Type B pancreatic cell (in vitro differentiated cells): ENCODE measurements around the gene TTLL11. TPM values are rescaled to one million over a fixed set of nuclear protein-coding genes. Genes with fewer than 3 reads are reported as not detected.
A peak's percentile ranks its signal among the peaks of the same experiment; 100 is the strongest.

ENCODE experiments used
- DNase-seq: peaks from one replicate; pipeline ENCODE4 v3.0.0; 2021; ENCODE audit warnings: mixed read lengths; ENCODE audit not compliant: unreplicated experiment; ENCODE audit errors: extremely low spot score
- H3K27ac Mint-ChIP-seq: 2 replicates; pipeline ENCODE4 v1.8.0; 2021; ENCODE audit warnings: mild to moderate bottlenecking, mixed read lengths
- H3K27me3 Mint-ChIP-seq: 2 replicates; pipeline ENCODE4 v1.8.0; 2021; ENCODE audit warnings: mixed read lengths
- H3K36me3 Mint-ChIP-seq: 2 replicates; pipeline ENCODE4 v1.8.0; 2021; ENCODE audit warnings: mixed read lengths
- H3K4me1 Mint-ChIP-seq: one replicate; pipeline ENCODE4 v1.8.0; 2021; ENCODE audit warnings: mixed read lengths; ENCODE audit not compliant: unreplicated experiment
- H3K4me3 Mint-ChIP-seq: 2 replicates; pipeline ENCODE4 v1.8.0; 2021; ENCODE audit warnings: mild to moderate bottlenecking, mixed read lengths
- H3K9me3 Mint-ChIP-seq: 2 replicates; pipeline ENCODE4 v1.8.0; 2021; ENCODE audit warnings: mixed read lengths
- CTCF ChIP-seq: fragments of 200-600 bp; sonication (generic); conservative IDR thresholded peaks from 2 replicates; pipeline ENCODE4 v1.5.0; 2021; ENCODE audit warnings: antibody characterized with exemption, mild to moderate bottlenecking
- long read RNA-seq: library from polyadenylated mRNA; unstranded; transcript quantifications from one replicate; pipeline ENCODE4 v2.0.0, GENCODE V29; 2020
- total RNA-seq: library from RNA; stranded (reverse); gene quantifications from 2 replicates; pipeline ENCODE4 v1.2.1, GENCODE V29; 2021; ENCODE audit warnings: low replicate concordance

Gene TTLL11
- 5.8 and 8.6 TPM in 2 replicates for total RNA-seq
- long read RNA-seq = 0 reads

DNA sequence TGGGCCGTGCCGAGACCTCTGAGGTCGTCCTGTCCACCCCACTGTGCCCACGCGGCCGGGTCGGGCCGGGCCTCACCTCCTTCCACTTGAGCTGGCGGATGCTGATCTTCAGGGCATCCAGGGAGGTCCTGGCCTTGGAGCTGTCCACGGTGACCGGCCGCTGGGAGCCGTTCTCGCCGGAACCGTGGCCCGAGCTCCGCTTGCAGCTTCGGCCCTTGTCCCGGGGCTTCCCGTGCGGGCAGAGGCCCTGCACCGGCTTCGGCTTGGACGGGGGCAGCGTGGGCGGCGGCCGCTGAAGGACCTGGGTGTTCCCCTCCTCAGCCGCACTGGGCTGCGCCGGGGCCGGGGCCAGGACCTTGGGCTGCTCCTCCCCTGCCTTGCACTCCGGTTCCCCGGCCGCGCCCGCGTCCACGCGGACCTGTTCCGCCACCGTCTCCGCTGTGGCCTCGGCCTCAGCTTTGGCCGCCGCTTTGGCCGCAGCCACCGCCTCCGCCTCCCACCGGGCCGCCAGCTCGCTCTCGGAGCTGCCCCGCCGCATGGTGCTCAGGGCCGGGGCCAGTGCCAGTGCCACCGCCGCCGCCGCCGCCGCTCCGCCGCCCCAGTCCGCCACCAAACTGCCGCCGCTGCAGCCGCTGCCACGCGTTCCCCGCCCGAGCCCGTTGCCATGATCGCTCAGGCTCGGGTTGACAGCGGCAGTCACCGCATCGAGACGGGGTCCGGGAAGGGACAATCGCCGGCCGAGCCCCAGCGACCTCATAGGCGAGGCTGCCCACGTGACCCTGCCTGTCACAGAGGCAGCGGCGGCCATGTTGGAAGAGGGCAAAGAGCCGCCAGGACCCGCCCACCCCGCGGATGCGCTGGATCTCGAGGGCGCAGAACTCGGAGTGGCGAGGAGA is at the start of gene TTLL11:
Gene TTLL11, minus strand, starts transcription at position 698 of the 896 bp plus-strand sequence. Its CDS starts 160 bp downstream, at position 538.
- no peak for TF ChIP-seq CTCF
- Mint-ChIP-seq H3K27me3 (peaks cover 27% of the 10 kb centered on the region), H3K4me1 (peaks cover 20% of the 10 kb centered on the region), H3K27ac (peak within 1 kb of the TSS; percentile 61), H3K9me3 (no peaks in the 10 kb centered on the region), H3K36me3 (no peaks in the 10 kb centered on the region), H3K4me3 (peak within 1 kb of the TSS; percentile 91)
- peak; percentile 97 for DNase-seq

DNA sequence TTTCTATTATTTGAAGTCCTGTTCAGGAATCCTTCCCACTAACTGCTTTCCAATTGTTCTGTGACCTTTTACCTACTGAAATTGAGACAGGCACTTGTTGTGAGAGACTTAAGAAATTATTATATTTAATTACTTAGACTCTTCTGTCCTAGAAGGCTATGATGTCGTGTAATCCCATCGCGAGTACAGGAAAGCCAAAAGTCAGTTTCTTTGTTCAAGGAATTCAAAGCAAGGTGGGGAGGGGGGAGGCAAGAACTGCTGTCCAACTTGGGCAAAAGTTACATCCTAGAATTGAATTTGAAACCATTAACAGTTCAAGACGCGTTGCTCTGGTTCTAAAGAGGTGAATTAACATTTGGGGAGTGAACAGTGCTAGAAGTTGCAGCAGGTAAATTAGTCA is 48.6 kb upstream of the TTLL11 start:
- H3K4me3 Mint-ChIP-seq = no peak overlapping the region
- peaks cover 3% of the 10 kb centered on the region for H3K27me3 Mint-ChIP-seq
- TF ChIP-seq CTCF = no peak
- H3K4me1 Mint-ChIP-seq = no peaks in the 10 kb centered on the region
- DNase-seq = no peak
- H3K9me3 Mint-ChIP-seq = no peaks in the 10 kb centered on the region
- no peak overlapping the region for H3K27ac Mint-ChIP-seq
- peaks cover 26% of the 10 kb centered on the region for H3K36me3 Mint-ChIP-seq

GRCh38 chr9:122140368-122141193 is 47.5 kb upstream of the TTLL11 start:
- no peak for DNase-seq
- Mint-ChIP-seq H3K27ac (no peak overlapping the region), H3K27me3 (peaks cover 9% of the 10 kb centered on the region), H3K4me1 (no peaks in the 10 kb centered on the region), H3K4me3 (no peak overlapping the region), H3K9me3 (no peaks in the 10 kb centered on the region), H3K36me3 (peaks cover 23% of the 10 kb centered on the region)
- TF ChIP-seq CTCF = no peak

DNA sequence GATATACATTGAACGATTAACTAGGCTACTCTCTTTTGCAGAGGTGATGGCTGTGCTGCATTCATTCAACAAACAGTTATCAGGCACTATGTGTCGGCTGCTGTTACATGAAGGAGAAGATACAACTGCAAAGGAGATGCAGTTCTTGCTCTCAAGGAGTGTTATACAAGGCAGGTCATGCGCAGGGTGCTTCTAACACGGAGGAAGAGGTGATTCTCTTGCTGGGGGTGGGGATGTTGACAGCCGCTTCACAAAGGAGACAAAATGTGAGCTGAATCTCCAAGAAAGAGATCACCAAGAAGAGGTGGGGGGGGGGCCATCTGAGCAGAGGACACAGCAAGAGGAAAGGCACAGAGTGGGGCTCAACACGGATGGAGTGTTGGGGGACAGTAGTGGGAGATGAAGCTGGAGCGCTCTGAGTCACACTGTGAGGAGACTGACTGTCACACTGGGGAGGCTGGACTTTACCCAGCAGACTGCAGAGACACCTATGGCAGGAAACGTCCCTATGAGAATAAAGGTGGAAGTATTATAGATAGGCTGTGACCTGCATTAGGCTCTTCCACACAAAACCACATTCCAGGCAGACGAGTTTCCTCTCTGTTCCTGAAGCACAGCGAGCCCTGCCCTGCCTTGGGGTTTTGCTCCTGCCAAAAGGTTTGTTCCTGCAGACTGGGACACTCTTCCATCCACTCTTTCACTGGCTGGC is 45.6 kb upstream of the TTLL11 start:
- no peak overlapping the region for H3K4me3 Mint-ChIP-seq
- peaks cover 8% of the 10 kb centered on the region for H3K36me3 Mint-ChIP-seq
- no peak overlapping the region for H3K27ac Mint-ChIP-seq
- no peaks in the 10 kb centered on the region for H3K9me3 Mint-ChIP-seq
- no peaks in the 10 kb centered on the region for H3K4me1 Mint-ChIP-seq
- H3K27me3 Mint-ChIP-seq = peaks cover 23% of the 10 kb centered on the region
- DNase-seq = no peak
- TF ChIP-seq CTCF = no peak

DNA sequence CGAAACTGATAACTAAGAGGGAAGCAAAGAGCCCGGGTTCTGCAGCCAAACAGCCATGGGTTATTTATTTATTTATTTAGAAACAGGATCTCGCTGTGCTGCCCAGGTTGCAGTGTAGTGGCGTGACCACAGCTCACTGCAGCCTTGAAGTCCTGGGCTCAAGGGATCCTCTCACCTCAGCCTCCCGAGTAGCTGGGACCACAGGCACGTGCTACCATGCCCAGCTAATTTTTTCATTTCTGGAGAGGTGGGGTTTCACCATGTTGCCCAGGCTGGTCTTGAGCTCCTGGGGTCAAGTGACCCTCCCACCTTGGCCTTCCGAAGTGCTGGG is 42.4 kb upstream of the TTLL11 start:
- no peak for TF ChIP-seq CTCF
- peaks cover 49% of the 10 kb centered on the region for H3K27me3 Mint-ChIP-seq
- no peak for DNase-seq
- H3K36me3 Mint-ChIP-seq = no peaks in the 10 kb centered on the region
- peaks cover 12% of the 10 kb centered on the region for H3K4me1 Mint-ChIP-seq
- H3K27ac Mint-ChIP-seq = no peak overlapping the region
- no peak overlapping the region for H3K4me3 Mint-ChIP-seq
- H3K9me3 Mint-ChIP-seq = no peaks in the 10 kb centered on the region
